Measurements from ENCODE around the gene TSPYL4. TPM values are rescaled to one million over a fixed set of nuclear protein-coding genes. Genes with fewer than 3 reads are reported as not detected.

TSPYL4 gene
- total RNA-seq, 2 donors from 2014 or later, result 27.1 to 27.2 TPM

GRCh38 chr6:116247285-116247684, 6.6 kb downstream of the TSPYL4 start:
- peaks cover 27% of the 10 kb centered on the region for H3K4me1 Mint-ChIP-seq
- H3K36me3 Mint-ChIP-seq (ENCODE audit: low read depth), result peaks cover 12% of the 10 kb centered on the region
- H3K27me3 Mint-ChIP-seq (ENCODE audit: insufficient read depth), result no peaks in the 10 kb centered on the region
- no peak overlapping the region for H3K27ac ChIP-seq (ENCODE audit: low read depth, low read length)
- TF ChIP-seq CTCF (conservative IDR thresholded peaks at IDR 0.05), result no peak
- H3K36me3 ChIP-seq (ENCODE audit: control insufficient read depth, insufficient read depth, low read length), result peaks cover 23% of the 10 kb centered on the region
- H3K4me3 Mint-ChIP-seq, result no peak overlapping the region
- no peak for DNase-seq
- H3K27me3 ChIP-seq (ENCODE audit: control insufficient read depth, insufficient read depth, low read length, poor library complexity, severe bottlenecking), result no peaks in the 10 kb centered on the region
- H3K9me3 ChIP-seq (ENCODE audit: control insufficient read depth, low read length), result no peaks in the 10 kb centered on the region
- H3K9ac ChIP-seq (ENCODE audit: extremely low read depth, low read length, poor library complexity, severe bottlenecking), result no peak overlapping the region
- peaks cover 7% of the 10 kb centered on the region for H3K4me1 ChIP-seq (ENCODE audit: control insufficient read depth, insufficient read depth, low read length)
- no peak overlapping the region for H3K4me3 ChIP-seq (ENCODE audit: low read length)
- no peak overlapping the region for H3K27ac Mint-ChIP-seq
- H3K9me3 Mint-ChIP-seq, result no peaks in the 10 kb centered on the region

GRCh38 chr6:116246089-116246488, 7.8 kb downstream of the TSPYL4 start:
- DNase-seq, result no peak
- whole genome bisulfite sequencing, 2 experiments (ENCODE audit: insufficient coverage in 1 of 2, insufficient read length in 1 of 2), result 90 to 97% methylated on average over 3 to 4 of the region's 4 CpGs

GRCh38 chr6:116244284-116244683, 9.6 kb downstream of the TSPYL4 start:
- Mint-ChIP-seq H3K4me3 (no peak overlapping the region), H3K27me3 (ENCODE audit: insufficient read depth) (no peaks in the 10 kb centered on the region), H3K36me3 (ENCODE audit: low read depth) (peaks cover 31% of the 10 kb centered on the region), H3K27ac (no peak overlapping the region), H3K4me1 (peaks cover 1% of the 10 kb centered on the region), H3K9me3 (no peaks in the 10 kb centered on the region)
- H3K4me1 ChIP-seq (ENCODE audit: control insufficient read depth, insufficient read depth, low read length), result no peaks in the 10 kb centered on the region
- no peaks in the 10 kb centered on the region for H3K27me3 ChIP-seq (ENCODE audit: control insufficient read depth, insufficient read depth, low read length, poor library complexity, severe bottlenecking)
- H3K27ac ChIP-seq (ENCODE audit: low read depth, low read length), result no peak overlapping the region
- TF ChIP-seq CTCF (conservative IDR thresholded peaks at IDR 0.05), result no peak
- H3K4me3 ChIP-seq (ENCODE audit: low read length), result no peak overlapping the region
- DNase-seq, result no peak
- H3K36me3 ChIP-seq (ENCODE audit: control insufficient read depth, insufficient read depth, low read length), result peaks cover 24% of the 10 kb centered on the region
- H3K9me3 ChIP-seq (ENCODE audit: control insufficient read depth, low read length), result no peaks in the 10 kb centered on the region
- H3K9ac ChIP-seq (ENCODE audit: extremely low read depth, low read length, poor library complexity, severe bottlenecking), result no peak overlapping the region
- 92 to 98% methylated on average over 3 of the region's 4 CpGs for WGBS, 2 experiments (ENCODE audit: insufficient coverage in 1 of 2, insufficient read length in 1 of 2)

More at GRCh38 chr6:116246089-116246488, 7.8 kb downstream of the TSPYL4 start:
- H3K4me3 Mint-ChIP-seq, result no peak overlapping the region
- Histone ChIP-seq H3K36me3 (ENCODE audit: control insufficient read depth, insufficient read depth, low read length) (peaks cover 19% of the 10 kb centered on the region), H3K27me3 (ENCODE audit: control insufficient read depth, insufficient read depth, low read length, poor library complexity, severe bottlenecking) (no peaks in the 10 kb centered on the region), H3K9me3 (ENCODE audit: control insufficient read depth, low read length) (no peaks in the 10 kb centered on the region), H3K4me1 (ENCODE audit: control insufficient read depth, insufficient read depth, low read length) (no peaks in the 10 kb centered on the region), H3K9ac (ENCODE audit: extremely low read depth, low read length, poor library complexity, severe bottlenecking) (no peak overlapping the region), H3K4me3 (ENCODE audit: low read length) (no peak overlapping the region), H3K27ac (ENCODE audit: low read depth, low read length) (no peak overlapping the region)
- peaks cover 16% of the 10 kb centered on the region for H3K36me3 Mint-ChIP-seq (ENCODE audit: low read depth)
- TF ChIP-seq CTCF (conservative IDR thresholded peaks at IDR 0.05), result no peak
- H3K4me1 Mint-ChIP-seq, result peaks cover 15% of the 10 kb centered on the region
- H3K27me3 Mint-ChIP-seq (ENCODE audit: insufficient read depth), result no peaks in the 10 kb centered on the region
- H3K9me3 Mint-ChIP-seq, result no peaks in the 10 kb centered on the region
- H3K27ac Mint-ChIP-seq, result no peak overlapping the region
